ENCODE results near the gene DNM3.

- no peak for TF ChIP-seq CTCF (IDR thresholded peaks at IDR 0.05; ENCODE audit: low read length)
- TF ChIP-seq EZH2 (optimal IDR thresholded peaks at IDR 0.05; ENCODE audit: low read depth, low read length), result no peak
Observed at GRCh38 chr1:172421974-172422604, 580.8 kb downstream of the DNM3 start.
